Measurements from ENCODE around the gene DDX23. TPM values are rescaled to one million over a fixed set of nuclear protein-coding genes. Genes with fewer than 3 reads are reported as not detected.

DDX23 gene
- total RNA-seq, 4 donors from 2014 or later = 56.5 to 74.3 (median 66.9) TPM

GRCh38 chr12:48828841-48829575 is 23.0 kb downstream of the DDX23 start:
- no peak overlapping the region for H3K4me3 ChIP-seq (ENCODE audit: low read depth, poor library complexity, severe bottlenecking)
- TF ChIP-seq, protein P1, sequence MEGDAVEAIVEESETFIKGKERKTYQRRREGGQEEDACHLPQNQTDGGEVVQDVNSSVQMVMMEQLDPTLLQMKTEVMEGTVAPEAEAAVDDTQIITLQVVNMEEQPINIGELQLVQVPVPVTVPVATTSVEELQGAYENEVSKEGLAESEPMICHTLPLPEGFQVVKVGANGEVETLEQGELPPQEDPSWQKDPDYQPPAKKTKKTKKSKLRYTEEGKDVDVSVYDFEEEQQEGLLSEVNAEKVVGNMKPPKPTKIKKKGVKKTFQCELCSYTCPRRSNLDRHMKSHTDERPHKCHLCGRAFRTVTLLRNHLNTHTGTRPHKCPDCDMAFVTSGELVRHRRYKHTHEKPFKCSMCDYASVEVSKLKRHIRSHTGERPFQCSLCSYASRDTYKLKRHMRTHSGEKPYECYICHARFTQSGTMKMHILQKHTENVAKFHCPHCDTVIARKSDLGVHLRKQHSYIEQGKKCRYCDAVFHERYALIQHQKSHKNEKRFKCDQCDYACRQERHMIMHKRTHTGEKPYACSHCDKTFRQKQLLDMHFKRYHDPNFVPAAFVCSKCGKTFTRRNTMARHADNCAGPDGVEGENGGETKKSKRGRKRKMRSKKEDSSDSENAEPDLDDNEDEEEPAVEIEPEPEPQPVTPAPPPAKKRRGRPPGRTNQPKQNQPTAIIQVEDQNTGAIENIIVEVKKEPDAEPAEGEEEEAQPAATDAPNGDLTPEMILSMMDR (IDR thresholded peaks at IDR 0.05) = no peak
- TF ChIP-seq POLR2A (IDR thresholded peaks at IDR 0.05) = no peak
- WGBS, 2 donors = 87 to 90% methylated on average over 16 of the region's 16 CpGs
- no peak for DNase-seq (ENCODE audit: low spot score in 2 of 2)
- intact Hi-C loops (cut with DNase I; ENCODE audit: low total_unique reads) = no loop called here

DNA sequence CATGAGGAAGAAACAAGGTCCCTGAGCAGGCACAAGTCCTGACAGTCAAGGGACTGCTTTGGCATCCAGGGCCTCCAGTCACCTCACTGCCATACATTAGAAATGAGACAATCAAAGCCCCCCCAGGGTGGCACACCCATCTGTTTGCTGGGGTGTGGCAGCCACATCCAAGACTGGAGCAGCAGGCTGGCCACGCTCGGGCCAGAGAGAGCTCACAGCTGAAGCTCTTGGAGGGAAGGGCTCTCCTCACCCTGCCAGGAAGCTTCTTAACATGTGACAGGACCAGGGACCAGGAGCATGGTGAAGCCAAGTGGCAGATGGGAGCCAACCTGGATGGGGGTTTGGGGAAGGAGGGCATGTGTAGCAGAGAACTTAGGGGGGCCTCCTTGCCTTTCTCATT is 23.7 kb downstream of the DDX23 start:
- intact Hi-C loops (cut with DNase I; ENCODE audit: low total_unique reads) = no loop called here
- no peak for DNase-seq (ENCODE audit: low spot score in 2 of 2)
- H3K4me3 ChIP-seq (ENCODE audit: low read depth, poor library complexity, severe bottlenecking) = no peak overlapping the region
- 25 to 57% methylated on average over 2 of the region's 2 CpGs for WGBS, 2 donors
- no peak for TF ChIP-seq POLR2A (IDR thresholded peaks at IDR 0.05)
- TF ChIP-seq, protein P1 (IDR thresholded peaks at IDR 0.05) = no peak

- intact Hi-C loops (cut with DNase I; ENCODE audit: low total_unique reads) = no loop called here
- TF ChIP-seq, protein P1 (IDR thresholded peaks at IDR 0.05) = no peak
- no peak for TF ChIP-seq POLR2A (IDR thresholded peaks at IDR 0.05)
- DNase-seq (ENCODE audit: low spot score in 2 of 2) = no peak
- no peak overlapping the region for H3K4me3 ChIP-seq (ENCODE audit: low read depth, poor library complexity, severe bottlenecking)
- WGBS, 2 donors = 88 to 92% methylated on average over 9 to 12 of the region's 17 CpGs
These were observed 24.4 kb downstream of the DDX23 start for GRCh38 chr12:48827513-48828096.

- DNase-seq (ENCODE audit: low spot score in 2 of 2) = no peak
- no peak overlapping the region for H3K4me3 ChIP-seq (ENCODE audit: low read depth, poor library complexity, severe bottlenecking)
- intact Hi-C loops (cut with DNase I; ENCODE audit: low total_unique reads) = no loop called here
- TF ChIP-seq, protein P1 (IDR thresholded peaks at IDR 0.05) = no peak
- TF ChIP-seq POLR2A (IDR thresholded peaks at IDR 0.05) = no peak
- 73 to 83% methylated on average over 8 of the region's 8 CpGs for WGBS, 2 donors
These were observed 24.9 kb downstream of the DDX23 start for GRCh38 chr12:48827026-48827425.

GRCh38 chr12:48826209-48826855 is 25.6 kb downstream of the DDX23 start:
- no peak for DNase-seq (ENCODE audit: low spot score in 2 of 2)
- no peak overlapping the region for H3K4me3 ChIP-seq (ENCODE audit: low read depth, poor library complexity, severe bottlenecking)
- intact Hi-C loops (cut with DNase I; ENCODE audit: low total_unique reads) = no loop called here
- WGBS, 2 donors = 72 to 77% methylated on average over 15 of the region's 15 CpGs
- TF ChIP-seq, protein P1 (IDR thresholded peaks at IDR 0.05) = no peak
- no peak for TF ChIP-seq POLR2A (IDR thresholded peaks at IDR 0.05)
